GM19372 (cell line): ENCODE measurements around the gene SOWAHD.

Experiments used
- ATAC-seq: cut with Tn5 transposase; IDR thresholded peaks from one replicate; pipeline ENCODE4 v1.9.1; 2021; ENCODE audit warnings: mild to moderate bottlenecking, low read depth, moderate library complexity; ENCODE audit not compliant: unreplicated experiment

The SOWAHD gene

DNA sequence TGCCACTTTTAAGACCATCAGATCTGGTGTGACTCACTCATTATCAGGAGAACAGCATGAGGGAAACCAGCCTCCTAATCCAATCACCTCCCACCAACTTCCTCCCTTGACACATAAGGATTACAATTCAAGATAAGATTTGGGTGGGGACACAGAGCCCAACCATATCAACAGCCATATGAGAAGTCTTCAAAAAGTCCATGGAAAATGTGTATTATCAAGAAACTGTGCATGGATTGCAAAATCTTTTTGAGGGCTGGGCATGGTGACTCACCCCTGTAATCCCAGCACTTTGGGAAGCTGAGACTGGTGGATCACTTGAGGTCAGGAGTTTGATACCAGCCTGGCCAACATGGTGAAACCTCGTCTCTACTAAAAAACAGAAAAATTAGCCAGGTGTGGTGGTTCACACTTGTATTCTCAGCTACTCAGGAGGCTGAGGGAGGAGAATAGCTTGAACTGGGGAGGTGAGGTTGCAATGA is 50.8 kb downstream of the SOWAHD start:
- ATAC-seq = no peak
